Measurements from ENCODE around the gene GREB1L.
"Not testable (repeated sequence)": the region's sequence is repeated elsewhere in the genome, so short reads cannot be mapped to it uniquely, and the experiment has no call there.

Gene GREB1L

DNA sequence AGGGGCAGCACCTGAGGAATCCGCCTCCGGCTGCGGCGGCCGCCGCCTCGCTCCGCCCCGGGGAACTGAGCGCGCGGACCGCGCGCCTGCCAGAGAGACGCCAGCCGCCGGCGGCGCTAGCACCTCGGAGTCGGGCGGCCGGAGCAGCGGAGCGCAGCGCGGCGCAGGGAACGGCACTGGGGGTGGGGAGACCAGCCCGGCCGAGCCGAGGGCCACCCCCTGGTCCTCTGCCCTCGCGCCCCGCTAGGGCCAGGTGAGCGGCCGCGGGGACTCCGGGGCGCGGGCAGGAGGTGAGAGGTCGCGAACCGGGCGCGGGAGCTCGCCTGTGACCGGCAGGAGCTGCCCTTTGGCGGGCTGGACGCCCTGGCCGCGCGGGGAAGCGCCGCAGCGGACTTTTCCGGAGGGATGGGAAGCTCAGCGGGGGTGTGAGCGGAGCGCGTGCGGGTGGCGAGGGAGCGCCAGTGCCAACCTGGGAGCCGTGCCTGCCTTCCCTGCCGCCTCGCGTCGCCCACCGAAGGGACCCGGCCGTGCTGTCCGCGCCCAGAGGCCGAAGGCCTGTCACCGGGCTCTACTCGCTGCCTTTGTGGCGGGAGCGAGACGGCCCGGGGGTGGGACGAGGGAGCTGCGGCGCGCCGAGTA, at the start of gene GREB1L:
TSS of gene GREB1L (plus strand) at position 92 of the 639 bp plus-strand sequence. CDS start 141,287 bp downstream, outside the sequence.
- DNase-seq (ENCODE audit: low read depth in 2 of 2), result peak in 1 of 2 donors; percentile 15

DNA sequence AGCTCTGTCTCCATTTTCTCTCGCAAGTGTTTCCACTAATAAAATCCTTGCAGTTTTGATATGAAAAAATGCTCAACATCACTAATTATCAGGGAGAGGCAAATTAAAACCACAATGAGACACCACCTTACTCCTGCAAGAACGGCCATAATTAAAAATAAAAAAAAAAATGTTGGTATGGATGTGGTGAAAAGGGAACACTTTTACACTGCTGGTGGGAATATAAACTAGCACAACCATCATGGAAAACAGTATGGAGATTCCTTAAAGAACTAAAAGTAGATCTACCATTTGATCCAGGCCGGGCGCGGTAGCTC, 49.8 kb upstream of the GREB1L start:
- DNase-seq (ENCODE audit: low read depth in 2 of 2), result no peak

DNA sequence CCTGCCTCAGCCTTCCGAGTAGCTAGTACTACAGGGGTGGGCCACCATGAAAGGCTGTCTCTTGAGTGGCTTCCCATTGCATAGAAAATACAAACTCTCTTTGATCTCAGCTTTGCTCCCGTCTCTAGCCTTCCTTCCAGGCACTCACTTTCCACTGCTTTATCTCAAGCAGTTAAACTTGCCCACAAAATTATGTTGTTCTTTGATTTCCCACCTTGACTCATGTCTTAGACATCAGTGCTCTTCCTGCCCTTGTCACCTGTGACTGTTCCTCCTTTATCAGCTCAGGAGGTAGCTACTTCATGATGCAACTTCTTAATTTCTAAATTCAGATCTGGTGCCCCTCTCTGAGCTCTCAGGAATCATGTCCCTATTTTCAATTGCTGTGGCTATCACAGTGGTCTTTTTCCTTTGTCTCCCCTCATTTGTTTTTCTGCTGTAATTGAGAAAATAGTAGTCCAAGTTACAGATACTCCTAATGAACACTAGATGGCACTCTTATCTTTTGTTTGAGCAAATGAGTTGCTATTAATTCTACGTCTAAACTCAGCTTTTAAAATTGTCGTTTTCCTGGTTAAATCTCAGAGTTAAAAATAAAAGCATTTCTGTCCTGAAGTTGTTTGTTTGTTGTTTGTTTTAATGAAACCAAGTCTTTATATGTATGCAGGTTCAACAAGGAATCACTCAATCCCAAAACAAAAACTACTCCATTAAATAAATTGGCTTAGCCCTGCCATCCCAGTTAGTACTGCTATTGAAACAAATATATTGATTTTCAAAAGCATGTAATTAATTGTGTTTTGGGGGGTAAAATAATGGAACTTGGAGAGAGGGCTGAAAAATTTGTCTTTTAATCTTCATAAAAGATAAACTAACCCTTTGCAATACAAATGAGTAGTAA, 46.9 kb upstream of the GREB1L start:
- DNase-seq (ENCODE audit: low read depth in 2 of 2), result no peak

GRCh38 chr18:21196426-21196825, 45.6 kb upstream of the GREB1L start:
- no peak for DNase-seq (ENCODE audit: low read depth in 2 of 2)

- DNase-seq (ENCODE audit: low read depth in 2 of 2), result no peak
Observed at GRCh38 chr18:21203126-21203525, 38.9 kb upstream of the GREB1L start.

GRCh38 chr18:21203542-21204241, 38.3 kb upstream of the GREB1L start:
- DNase-seq (ENCODE audit: low read depth in 2 of 2), result no peak

GRCh38 chr18:21205695-21206094, 36.3 kb upstream of the GREB1L start:
- no peak for DNase-seq (ENCODE audit: low read depth in 2 of 2)

- DNase-seq (ENCODE audit: low read depth in 2 of 2), result no peak
Observed at GRCh38 chr18:21210278-21210677, 31.8 kb upstream of the GREB1L start.

GRCh38 chr18:21210784-21211183, 31.2 kb upstream of the GREB1L start:
- DNase-seq (ENCODE audit: low read depth in 2 of 2), result no peak

DNA sequence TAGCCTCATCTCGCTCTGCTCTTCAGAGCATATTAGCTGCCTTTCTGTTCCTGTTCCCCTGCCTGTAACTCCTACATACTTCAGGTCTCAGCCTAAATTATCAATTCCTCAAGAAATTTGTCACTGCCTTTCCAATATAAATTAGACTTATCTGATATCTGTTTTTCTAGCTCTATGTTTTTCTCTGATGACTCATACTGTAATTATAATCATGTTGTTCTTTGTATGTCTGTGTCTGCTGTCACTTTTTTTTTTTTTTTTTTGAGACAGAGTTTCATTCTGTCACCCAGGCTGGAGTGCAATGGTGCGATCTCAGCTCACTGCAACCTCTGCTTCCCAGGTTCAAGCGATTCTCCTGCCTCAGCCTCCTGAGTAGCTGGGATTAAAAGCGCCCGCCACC, 27.6 kb upstream of the GREB1L start:
- DNase-seq (ENCODE audit: low read depth in 2 of 2), result not testable (repeated sequence)

- DNase-seq (ENCODE audit: low read depth in 2 of 2), result no peak
Observed at GRCh38 chr18:21215490-21215889, 26.5 kb upstream of the GREB1L start.

GRCh38 chr18:21218862-21219261, 23.2 kb upstream of the GREB1L start:
- no peak for DNase-seq (ENCODE audit: low read depth in 2 of 2)

GRCh38 chr18:21230436-21230835, 11.6 kb upstream of the GREB1L start:
- no peak for DNase-seq (ENCODE audit: low read depth in 2 of 2)

DNA sequence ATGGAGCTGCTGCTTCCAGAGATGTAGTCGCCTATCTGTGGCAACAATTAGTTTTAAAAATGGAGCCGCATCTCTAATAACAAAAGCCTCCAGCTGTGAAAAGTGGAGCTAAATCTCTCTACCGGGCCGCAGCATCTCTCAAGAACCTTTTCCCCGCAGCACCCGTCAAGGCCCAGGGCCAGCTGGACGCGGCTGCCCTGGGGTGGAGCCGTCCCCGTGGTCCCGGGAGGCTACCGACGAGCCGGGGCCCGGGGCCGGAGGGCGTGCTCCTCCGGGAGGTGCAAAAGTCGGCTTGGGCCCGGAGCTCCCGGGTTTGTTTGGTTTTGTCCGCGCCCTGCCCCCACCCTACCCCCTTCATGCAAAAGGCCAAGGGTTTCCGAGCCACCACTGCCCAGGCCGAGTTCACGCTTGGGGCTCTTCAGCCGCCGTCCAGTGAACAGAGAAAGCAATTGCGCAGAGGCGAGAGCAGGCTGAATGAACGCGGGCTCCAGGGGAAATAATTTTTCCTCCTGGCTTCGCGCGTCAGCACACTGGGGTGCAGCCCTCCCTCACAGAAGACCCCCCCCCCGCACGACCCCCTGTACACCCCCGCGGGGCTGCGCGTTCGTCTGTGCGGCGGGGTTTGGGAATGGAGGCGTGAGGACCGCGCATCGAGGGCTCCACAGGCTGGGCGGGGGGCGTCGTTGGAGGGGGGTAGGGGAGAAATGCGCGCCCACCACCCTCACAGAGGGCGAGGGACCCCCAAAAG, 557 bp upstream of the GREB1L start:
- no peak for DNase-seq (ENCODE audit: low read depth in 2 of 2)

DNA sequence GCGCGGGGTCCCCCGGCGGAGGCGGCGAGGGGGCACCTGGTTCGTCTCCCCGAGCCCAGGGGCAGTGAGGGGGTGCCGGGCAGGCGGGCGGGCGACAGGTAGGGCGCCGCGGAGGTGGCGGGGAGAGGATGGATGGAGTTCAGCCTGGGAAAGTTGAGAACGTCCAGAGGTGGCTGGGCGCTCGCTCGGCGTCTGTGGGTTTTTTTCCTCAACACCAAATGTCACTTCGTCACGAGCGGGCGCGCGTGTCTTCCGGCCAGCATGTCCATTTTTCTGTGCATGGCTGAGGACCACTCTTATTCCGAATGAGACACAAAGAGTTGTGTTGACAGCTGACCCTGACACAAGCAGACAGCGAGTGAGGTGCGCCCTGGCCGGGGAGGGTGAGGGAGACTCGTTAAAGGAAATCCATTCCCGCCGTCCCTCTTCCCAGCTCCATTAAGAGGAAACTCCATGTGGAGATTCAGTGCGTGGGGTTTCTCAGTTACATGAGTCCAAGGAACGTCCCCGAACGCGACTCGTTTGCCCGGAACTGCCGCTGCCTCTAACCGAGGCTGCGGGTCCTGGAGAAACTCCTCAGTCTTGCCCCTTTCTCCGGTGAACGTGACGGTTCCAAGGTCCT, 859 bp downstream of the GREB1L start:
- no peak for DNase-seq (ENCODE audit: low read depth in 2 of 2)

DNA sequence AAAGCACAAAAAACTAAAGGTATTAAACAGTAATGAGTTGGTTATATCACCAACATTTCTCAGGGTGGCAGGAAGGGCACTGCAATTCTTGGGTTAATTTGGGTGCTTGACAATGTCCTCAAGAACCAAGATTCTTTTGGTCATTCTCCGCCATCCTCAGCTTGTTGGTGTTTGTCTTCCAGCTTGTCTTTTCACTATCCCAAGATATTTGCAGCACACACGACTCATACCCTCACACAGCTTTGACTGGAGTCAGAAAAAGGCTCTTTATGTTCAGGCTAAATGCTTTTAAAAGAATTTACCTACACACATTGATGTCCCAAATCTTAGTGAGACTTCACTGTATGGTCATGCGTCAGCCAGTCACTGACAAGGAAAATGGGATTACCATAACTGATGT, 12.5 kb downstream of the GREB1L start:
- DNase-seq (ENCODE audit: low read depth in 2 of 2), result no peak

DNA sequence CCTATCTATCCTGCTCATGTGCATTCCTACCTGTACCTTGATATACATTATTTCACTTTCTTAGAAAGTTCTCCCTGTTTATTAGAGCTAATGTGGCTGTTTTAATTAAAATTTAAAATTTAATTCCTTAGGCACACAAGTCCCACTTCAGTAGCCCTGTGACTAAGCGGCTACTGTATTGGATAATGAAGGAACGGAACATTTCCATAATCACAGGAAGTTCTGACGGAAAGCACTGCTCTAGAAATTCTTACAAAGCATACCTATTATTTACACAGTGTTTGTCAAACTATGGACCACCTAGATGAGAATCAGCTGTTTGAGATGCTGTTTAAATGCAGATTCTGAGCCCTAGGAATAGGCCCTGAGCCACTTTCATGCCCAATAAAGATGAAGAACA, 13.2 kb downstream of the GREB1L start:
- no peak for DNase-seq (ENCODE audit: low read depth in 2 of 2)

GRCh38 chr18:21257386-21257785, 15.4 kb downstream of the GREB1L start:
- no peak for DNase-seq (ENCODE audit: low read depth in 2 of 2)

GRCh38 chr18:21260621-21261020, 18.6 kb downstream of the GREB1L start:
- no peak for DNase-seq (ENCODE audit: low read depth in 2 of 2)

GRCh38 chr18:21261352-21261751, 19.3 kb downstream of the GREB1L start:
- DNase-seq (ENCODE audit: low read depth in 2 of 2), result no peak

GRCh38 chr18:21262244-21262643, 20.2 kb downstream of the GREB1L start:
- no peak for DNase-seq (ENCODE audit: low read depth in 2 of 2)

DNA sequence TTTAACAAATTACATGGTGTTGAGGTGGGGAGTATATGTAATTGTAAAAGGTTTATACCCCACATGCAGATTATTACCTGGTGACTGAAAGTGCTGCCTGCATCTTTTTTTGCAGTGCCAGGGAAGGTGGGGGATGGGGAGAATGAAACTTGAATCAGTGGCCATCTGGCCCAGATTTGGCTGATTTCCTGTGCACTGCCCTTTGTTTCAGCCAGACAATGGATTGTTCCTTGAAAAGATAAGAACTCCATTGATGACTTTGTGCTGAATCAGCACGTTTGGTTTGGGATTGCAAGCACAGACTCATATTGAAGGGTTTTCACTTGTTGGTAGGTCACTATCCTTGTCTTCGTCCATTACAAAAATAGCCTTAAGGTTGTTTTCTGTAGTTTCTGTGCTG, 20.9 kb downstream of the GREB1L start:
- no peak for DNase-seq (ENCODE audit: low read depth in 2 of 2)

Data from activated CD4-positive, alpha-beta T cell treated with anti-CD3 and anti-CD28 coated beads for 24 hours (primary cell).